Esophagus muscularis mucosa (tissue), 3 donors: Measurements from ENCODE around the gene ACAA2.

ENCODE experiments used
- CTCF ChIP-seq, 3 experiments: fragments of 200-600 bp in 2 of 3; fragments of 450-650 bp in 1 of 3; sonication (generic) in 2 of 3; IDR thresholded peaks; one replicate each; pipeline ENCODE4 v1.5.1; 2017 to 2019; ENCODE audit warnings: antibody characterized with exemption in 3 of 3, mild to moderate bottlenecking in 2 of 3, moderate library complexity in 1 of 3
- POLR2AphosphoS5 ChIP-seq, 2 donors: sonication (generic); formaldehyde crosslinking; IDR thresholded peaks; one replicate each; pipeline ENCODE4 v1.6.1; 2017; ENCODE audit warnings: antibody characterized with exemption in 2 of 2

GRCh38 chr18:49834258-49834657 is 20.9 kb upstream of the ACAA2 start:
- no peak for TF ChIP-seq CTCF (IDR thresholded peaks at IDR 0.05)
- no peak for TF ChIP-seq POLR2AphosphoS5 (IDR thresholded peaks at IDR 0.05)
